ENCODE data around the gene ACSF2. TPM values are rescaled to one million over a fixed set of nuclear protein-coding genes. Genes with fewer than 3 reads are reported as not detected.

The ACSF2 gene
- total and polyA plus RNA-seq, 2 of the 13 experiments (the other 11 are each of a cell fraction or from before 2014, with no cell fraction given): 87.3 to 109 TPM

DNA sequence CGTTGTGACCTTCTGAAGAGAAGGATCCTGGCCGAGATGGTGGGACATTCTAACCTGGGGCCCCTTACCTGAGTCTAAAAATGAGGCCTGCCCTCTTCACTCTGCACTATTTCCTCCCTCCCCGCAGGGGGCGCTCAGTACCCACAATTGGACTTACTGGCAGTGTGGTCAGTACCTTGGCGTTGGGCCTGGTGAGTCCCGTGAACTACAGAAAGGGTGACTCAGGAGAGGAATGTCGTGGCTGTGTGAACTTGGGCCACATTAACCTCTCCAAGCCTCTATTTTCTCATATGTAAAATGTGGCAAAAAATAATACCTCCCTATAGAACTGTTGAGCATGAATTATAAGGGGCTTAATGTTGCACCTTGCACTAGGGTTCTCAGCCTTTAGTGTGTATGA lies 56.5 kb downstream of the ACSF2 start:
- ChIA-PET POLR2A (interaction anchor here (0.7 to 0.8 kb wide), 2 partner anchors 60 to 85 kb away, joined by 3 to 5 read pairs; partner anchors contain the start of gene LRRC59), CTCF (ENCODE audit: low intra/inter-chr PET ratio, low total read pairs) (interaction anchor here (1.3 to 2.8 kb wide), 5 partner anchors 18 to 145 kb away, joined by 4 to 16 read pairs (median 7); partner anchors contain the start of gene LRRC59)
- no peak overlapping the region; the same call in 1 of the 2 replicates for H3K9ac ChIP-seq (ENCODE audit: insufficient read depth, low read depth, low read length)
- intact Hi-C loops (cut with micrococcal nuclease; ENCODE audit: unreplicated experiment) (loop anchor here (1.0 kb wide), 5 partner anchors 19 to 211 kb away; partner anchors contain the start of gene SPATA20), in situ Hi-C loops (cut with HindIII; ENCODE audit: extremely low pct_ligation_motif_present, low pct_unique_long_range_greater_than_20kb) (loop anchor here (5.0 kb wide), 2 partner anchors 145 to 215 kb away; no protein-coding TSS in a partner anchor)
- H2AFZ ChIP-seq (ENCODE audit: low read length): no peak overlapping the region
- FAIRE-seq (peak; percentile 93), DNase-seq (ENCODE audit: low spot score) (peak; percentile 96), ATAC-seq (peak; percentile 50)
- H3K27ac ChIP-seq (ENCODE audit: extremely low read length, insufficient read depth, low read length): no peak overlapping the region
- no peaks in the 10 kb centered on the region for H3K27me3 ChIP-seq (ENCODE audit: control insufficient read depth in 1 of 2, insufficient read depth in 2 of 2, low read length in 2 of 2)
- H3K4me3 ChIP-seq (replicated peaks in 1 of 3; ENCODE audit: insufficient read depth in 1 of 3, low read depth in 2 of 3, low read length in 3 of 3): no peak overlapping the region
- peaks cover 28% of the 10 kb centered on the region for H3K4me1 ChIP-seq (ENCODE audit: insufficient read depth, low read length)
- 2% methylated on average over 7 of the region's 7 CpGs for WGBS (ENCODE audit: low lambda C conversion rate)
- H3K79me2 ChIP-seq (ENCODE audit: insufficient read depth, low read length): peaks cover 3% of the 10 kb centered on the region
- H3K36me3 ChIP-seq (replicated peaks in 1 of 2; ENCODE audit: control insufficient read depth in 1 of 2, insufficient read depth in 2 of 2, low read length in 2 of 2): peaks cover 9 to 19% of the 10 kb centered on the region in 2 experiments; a peak in 4 of 5 replicates
- peaks cover 4% of the 10 kb centered on the region; the same call in 1 of the 2 replicates for H4K20me1 ChIP-seq (ENCODE audit: insufficient read depth, low read length)
- no peaks in the 10 kb centered on the region for H3K9me3 ChIP-seq (ENCODE audit: low read length)
- H3K4me2 ChIP-seq (ENCODE audit: low read depth, low read length): peak overlapping the region; percentile 10; the same call in 1 of the 2 replicates
- no TSS peak for BruUV-seq (replicated peaks)
- TF ChIP-seq ZNF484 (CRISPR knock-in tag; IDR thresholded peaks at IDR 0.05; ENCODE audit: borderline replicate concordance, low read depth): no peak
- peak; percentile 51; the same call in 1 of the 2 replicates for TF ChIP-seq JUND (CRISPR knock-in tag; IDR thresholded peaks at IDR 0.05)
- TF ChIP-seq, protein P1, sequence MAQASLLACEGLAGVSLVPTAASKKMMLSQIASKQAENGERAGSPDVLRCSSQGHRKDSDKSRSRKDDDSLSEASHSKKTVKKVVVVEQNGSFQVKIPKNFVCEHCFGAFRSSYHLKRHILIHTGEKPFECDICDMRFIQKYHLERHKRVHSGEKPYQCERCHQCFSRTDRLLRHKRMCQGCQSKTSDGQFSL (CRISPR knock-in tag; IDR thresholded peaks at IDR 0.05): 0 out of 2 replicates have a peak, but pooled peaks have one; percentile 19
- TF ChIP-seq TOE1 (CRISPR knock-in tag; IDR thresholded peaks at IDR 0.05): 0 out of 2 replicates have a peak, but pooled peaks have one; percentile 14
- TF ChIP-seq WIZ (CRISPR knock-in tag; IDR thresholded peaks at IDR 0.05): no peak
- no peak for TF ChIP-seq THYN1 (CRISPR knock-in tag; IDR thresholded peaks at IDR 0.05; ENCODE audit: borderline replicate concordance, low read depth)
- TF ChIP-seq HNRNPK (IDR thresholded peaks at IDR 0.05; ENCODE audit: low read depth, low read length, poor library complexity, severe bottlenecking): no peak
- TF ChIP-seq, protein P2, sequence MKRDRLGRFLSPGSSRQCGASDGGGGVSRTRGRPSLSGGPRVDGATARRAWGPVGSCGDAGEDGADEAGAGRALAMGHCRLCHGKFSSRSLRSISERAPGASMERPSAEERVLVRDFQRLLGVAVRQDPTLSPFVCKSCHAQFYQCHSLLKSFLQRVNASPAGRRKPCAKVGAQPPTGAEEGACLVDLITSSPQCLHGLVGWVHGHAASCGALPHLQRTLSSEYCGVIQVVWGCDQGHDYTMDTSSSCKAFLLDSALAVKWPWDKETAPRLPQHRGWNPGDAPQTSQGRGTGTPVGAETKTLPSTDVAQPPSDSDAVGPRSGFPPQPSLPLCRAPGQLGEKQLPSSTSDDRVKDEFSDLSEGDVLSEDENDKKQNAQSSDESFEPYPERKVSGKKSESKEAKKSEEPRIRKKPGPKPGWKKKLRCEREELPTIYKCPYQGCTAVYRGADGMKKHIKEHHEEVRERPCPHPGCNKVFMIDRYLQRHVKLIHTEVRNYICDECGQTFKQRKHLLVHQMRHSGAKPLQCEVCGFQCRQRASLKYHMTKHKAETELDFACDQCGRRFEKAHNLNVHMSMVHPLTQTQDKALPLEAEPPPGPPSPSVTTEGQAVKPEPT (CRISPR knock-in tag; IDR thresholded peaks at IDR 0.05; ENCODE audit: low read depth): no peak
- no peak for TF ChIP-seq KIAA2018 (CRISPR knock-in tag; IDR thresholded peaks at IDR 0.05; ENCODE audit: borderline replicate concordance)
- TF ChIP-seq, protein P3, sequence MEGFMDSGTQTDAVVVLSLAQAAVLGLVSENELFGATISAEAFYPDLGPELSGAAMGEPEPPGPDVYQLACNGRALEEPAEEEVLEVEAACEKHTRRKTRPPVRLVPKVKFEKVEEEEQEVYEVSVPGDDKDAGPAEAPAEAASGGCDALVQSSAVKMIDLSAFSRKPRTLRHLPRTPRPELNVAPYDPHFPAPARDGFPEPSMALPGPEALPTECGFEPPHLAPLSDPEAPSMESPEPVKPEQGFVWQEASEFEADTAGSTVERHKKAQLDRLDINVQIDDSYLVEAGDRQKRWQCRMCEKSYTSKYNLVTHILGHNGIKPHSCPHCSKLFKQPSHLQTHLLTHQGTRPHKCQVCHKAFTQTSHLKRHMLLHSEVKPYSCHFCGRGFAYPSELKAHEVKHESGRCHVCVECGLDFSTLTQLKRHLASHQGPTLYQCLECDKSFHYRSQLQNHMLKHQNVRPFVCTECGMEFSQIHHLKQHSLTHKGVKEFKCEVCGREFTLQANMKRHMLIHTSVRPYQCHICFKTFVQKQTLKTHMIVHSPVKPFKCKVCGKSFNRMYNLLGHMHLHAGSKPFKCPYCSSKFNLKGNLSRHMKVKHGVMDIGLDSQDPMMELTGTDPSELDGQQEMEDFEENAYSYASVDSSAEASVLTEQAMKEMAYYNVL (CRISPR knock-in tag; IDR thresholded peaks at IDR 0.05; ENCODE audit: borderline replicate concordance): 0 out of 2 replicates have a peak, but pooled peaks have one; percentile 17

Data from HepG2 (cell line).